K562 (cell line): ENCODE results near the gene YJEFN3. TPM values are rescaled to one million over a fixed set of nuclear protein-coding genes. Genes with fewer than 3 reads are reported as not detected.

Source experiments
- NR1H2 ChIP-seq: sonication (generic); formaldehyde crosslinking; IDR thresholded peaks from 2 replicates; pipeline ENCODE4 v1.4.0; 2020; ENCODE audit warnings: mild to moderate bottlenecking, missing genetic modification reagents
- ZNF561 ChIP-seq: fragments of 450-650 bp; formaldehyde crosslinking; conservative IDR thresholded peaks from 2 replicates; pipeline ENCODE4 v1.4.0; 2020; ENCODE audit warnings: mild to moderate bottlenecking, moderate library complexity
- polyA plus RNA-seq, 8 experiments: library from polyadenylated mRNA; depleted of rRNA in 4 of 8; stranded (reverse) in 5 of 8; unstranded in 3 of 8; fragments of >200 nt; fragmentation: Nextera tagmentation in 2 of 8; fragmentation: Illumina TruSeq in 1 of 8; extraction: Ambion mirVana in 2 of 8; extraction: Trizol in 1 of 8; gene quantifications; 2 replicates each; pipeline versions ENCODE4 v1.2.1 to v1.2.3, GENCODE V29; 2011 to 2014; ENCODE audit warnings: inconsistent platforms in 1 of 8, missing spikeins in 1 of 8
- total RNA-seq, 7 experiments: library from RNA; depleted of rRNA in 6 of 7; stranded (reverse); fragments of >200 nt in 6 of 7; fragmentation: Illumina TruSeq in 2 of 7; extraction: Trizol in 2 of 7; gene quantifications; 2 replicates each; pipeline versions ENCODE4 v1.2.1 to v1.2.3, GENCODE V29; 2011 to 2021; ENCODE audit warnings: low replicate concordance in 1 of 7
- TF ChIP-seq, protein P1 (sequence below): fragments of 450-650 bp; IDR thresholded peaks from 2 replicates; pipeline ENCODE4 v1.6.1; 2016; ENCODE audit warnings: mild to moderate bottlenecking, moderate library complexity
- TF ChIP-seq, protein P2 (sequence below): fragments of 250-450 bp; sonication (Bioruptor Pico); IDR thresholded peaks from 2 replicates; pipeline ENCODE4 v1.4.0; 2020; ENCODE audit warnings: mild to moderate bottlenecking
- TF ChIP-seq, protein P3 (sequence below), 2 experiments: IDR thresholded peaks; 2 replicates each; pipeline ENCODE4 v1.6.1; 2011; ENCODE audit warnings: borderline replicate concordance in 1 of 2, control low read depth in 1 of 2, low read depth in 1 of 2, low read length in 1 of 2, mild to moderate bottlenecking in 1 of 2, mixed read lengths in 1 of 2, moderate library complexity in 1 of 2; ENCODE audit not compliant: insufficient read depth in 1 of 2, insufficient read length in 1 of 2, poor library complexity in 1 of 2, severe bottlenecking in 1 of 2; ENCODE audit errors: extremely low read depth in 1 of 2

Gene YJEFN3
- total and polyA plus RNA-seq, 9 of the 15 experiments (the other 6 are each of a cell fraction or from before 2014, with no cell fraction given): 0.04 to 5.8 (median 1.3) TPM; not detected in 1

DNA sequence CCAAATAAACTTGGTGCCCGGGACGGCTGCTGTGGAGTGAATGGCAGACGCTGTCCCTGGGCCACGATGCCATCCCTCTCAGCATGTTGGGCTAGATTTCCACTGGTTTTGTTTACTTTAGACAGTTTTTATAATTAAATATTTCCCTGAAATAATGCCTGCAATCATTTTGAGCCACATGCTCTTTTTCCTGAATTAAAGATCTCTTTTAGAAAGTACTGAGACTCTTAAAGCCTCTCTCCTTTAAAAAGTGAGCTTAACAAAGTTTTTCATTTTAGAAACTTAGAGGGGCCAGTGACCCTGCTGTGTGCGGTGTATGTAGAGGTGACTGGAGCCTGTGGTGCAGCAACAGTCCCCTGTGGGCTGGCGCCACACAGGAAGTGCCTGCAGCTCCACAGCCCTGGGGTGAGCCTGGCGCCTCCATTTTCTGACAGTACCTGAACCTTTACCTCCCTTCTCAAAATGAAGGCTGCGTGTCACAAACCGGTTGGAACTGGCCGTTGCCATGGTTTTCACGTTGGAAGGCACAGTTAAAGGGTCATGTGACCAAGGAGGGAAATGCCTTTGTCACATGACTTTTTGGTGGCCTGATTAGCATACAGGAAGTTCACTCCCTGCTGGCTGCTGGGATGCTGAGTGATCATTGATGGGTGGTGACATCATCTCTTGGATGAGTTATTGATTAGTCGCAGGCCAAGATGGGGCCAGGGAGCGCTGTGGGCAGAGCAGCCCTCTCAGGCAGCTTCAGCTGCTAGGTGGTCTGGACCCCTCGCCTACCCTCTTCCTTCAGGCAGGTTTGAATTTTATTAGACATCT is 39.6 kb upstream of the YJEFN3 start (continued):
- TF ChIP-seq ZNF561 (no peak), NR1H2 (CRISPR knock-in tag) (no peak)
- TF ChIP-seq, protein P1, sequence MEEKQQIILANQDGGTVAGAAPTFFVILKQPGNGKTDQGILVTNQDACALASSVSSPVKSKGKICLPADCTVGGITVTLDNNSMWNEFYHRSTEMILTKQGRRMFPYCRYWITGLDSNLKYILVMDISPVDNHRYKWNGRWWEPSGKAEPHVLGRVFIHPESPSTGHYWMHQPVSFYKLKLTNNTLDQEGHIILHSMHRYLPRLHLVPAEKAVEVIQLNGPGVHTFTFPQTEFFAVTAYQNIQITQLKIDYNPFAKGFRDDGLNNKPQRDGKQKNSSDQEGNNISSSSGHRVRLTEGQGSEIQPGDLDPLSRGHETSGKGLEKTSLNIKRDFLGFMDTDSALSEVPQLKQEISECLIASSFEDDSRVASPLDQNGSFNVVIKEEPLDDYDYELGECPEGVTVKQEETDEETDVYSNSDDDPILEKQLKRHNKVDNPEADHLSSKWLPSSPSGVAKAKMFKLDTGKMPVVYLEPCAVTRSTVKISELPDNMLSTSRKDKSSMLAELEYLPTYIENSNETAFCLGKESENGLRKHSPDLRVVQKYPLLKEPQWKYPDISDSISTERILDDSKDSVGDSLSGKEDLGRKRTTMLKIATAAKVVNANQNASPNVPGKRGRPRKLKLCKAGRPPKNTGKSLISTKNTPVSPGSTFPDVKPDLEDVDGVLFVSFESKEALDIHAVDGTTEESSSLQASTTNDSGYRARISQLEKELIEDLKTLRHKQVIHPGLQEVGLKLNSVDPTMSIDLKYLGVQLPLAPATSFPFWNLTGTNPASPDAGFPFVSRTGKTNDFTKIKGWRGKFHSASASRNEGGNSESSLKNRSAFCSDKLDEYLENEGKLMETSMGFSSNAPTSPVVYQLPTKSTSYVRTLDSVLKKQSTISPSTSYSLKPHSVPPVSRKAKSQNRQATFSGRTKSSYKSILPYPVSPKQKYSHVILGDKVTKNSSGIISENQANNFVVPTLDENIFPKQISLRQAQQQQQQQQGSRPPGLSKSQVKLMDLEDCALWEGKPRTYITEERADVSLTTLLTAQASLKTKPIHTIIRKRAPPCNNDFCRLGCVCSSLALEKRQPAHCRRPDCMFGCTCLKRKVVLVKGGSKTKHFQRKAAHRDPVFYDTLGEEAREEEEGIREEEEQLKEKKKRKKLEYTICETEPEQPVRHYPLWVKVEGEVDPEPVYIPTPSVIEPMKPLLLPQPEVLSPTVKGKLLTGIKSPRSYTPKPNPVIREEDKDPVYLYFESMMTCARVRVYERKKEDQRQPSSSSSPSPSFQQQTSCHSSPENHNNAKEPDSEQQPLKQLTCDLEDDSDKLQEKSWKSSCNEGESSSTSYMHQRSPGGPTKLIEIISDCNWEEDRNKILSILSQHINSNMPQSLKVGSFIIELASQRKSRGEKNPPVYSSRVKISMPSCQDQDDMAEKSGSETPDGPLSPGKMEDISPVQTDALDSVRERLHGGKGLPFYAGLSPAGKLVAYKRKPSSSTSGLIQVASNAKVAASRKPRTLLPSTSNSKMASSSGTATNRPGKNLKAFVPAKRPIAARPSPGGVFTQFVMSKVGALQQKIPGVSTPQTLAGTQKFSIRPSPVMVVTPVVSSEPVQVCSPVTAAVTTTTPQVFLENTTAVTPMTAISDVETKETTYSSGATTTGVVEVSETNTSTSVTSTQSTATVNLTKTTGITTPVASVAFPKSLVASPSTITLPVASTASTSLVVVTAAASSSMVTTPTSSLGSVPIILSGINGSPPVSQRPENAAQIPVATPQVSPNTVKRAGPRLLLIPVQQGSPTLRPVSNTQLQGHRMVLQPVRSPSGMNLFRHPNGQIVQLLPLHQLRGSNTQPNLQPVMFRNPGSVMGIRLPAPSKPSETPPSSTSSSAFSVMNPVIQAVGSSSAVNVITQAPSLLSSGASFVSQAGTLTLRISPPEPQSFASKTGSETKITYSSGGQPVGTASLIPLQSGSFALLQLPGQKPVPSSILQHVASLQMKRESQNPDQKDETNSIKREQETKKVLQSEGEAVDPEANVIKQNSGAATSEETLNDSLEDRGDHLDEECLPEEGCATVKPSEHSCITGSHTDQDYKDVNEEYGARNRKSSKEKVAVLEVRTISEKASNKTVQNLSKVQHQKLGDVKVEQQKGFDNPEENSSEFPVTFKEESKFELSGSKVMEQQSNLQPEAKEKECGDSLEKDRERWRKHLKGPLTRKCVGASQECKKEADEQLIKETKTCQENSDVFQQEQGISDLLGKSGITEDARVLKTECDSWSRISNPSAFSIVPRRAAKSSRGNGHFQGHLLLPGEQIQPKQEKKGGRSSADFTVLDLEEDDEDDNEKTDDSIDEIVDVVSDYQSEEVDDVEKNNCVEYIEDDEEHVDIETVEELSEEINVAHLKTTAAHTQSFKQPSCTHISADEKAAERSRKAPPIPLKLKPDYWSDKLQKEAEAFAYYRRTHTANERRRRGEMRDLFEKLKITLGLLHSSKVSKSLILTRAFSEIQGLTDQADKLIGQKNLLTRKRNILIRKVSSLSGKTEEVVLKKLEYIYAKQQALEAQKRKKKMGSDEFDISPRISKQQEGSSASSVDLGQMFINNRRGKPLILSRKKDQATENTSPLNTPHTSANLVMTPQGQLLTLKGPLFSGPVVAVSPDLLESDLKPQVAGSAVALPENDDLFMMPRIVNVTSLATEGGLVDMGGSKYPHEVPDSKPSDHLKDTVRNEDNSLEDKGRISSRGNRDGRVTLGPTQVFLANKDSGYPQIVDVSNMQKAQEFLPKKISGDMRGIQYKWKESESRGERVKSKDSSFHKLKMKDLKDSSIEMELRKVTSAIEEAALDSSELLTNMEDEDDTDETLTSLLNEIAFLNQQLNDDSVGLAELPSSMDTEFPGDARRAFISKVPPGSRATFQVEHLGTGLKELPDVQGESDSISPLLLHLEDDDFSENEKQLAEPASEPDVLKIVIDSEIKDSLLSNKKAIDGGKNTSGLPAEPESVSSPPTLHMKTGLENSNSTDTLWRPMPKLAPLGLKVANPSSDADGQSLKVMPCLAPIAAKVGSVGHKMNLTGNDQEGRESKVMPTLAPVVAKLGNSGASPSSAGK: peak; percentile 67; the same call in 1 of the 2 replicates
- TF ChIP-seq, protein P2, sequence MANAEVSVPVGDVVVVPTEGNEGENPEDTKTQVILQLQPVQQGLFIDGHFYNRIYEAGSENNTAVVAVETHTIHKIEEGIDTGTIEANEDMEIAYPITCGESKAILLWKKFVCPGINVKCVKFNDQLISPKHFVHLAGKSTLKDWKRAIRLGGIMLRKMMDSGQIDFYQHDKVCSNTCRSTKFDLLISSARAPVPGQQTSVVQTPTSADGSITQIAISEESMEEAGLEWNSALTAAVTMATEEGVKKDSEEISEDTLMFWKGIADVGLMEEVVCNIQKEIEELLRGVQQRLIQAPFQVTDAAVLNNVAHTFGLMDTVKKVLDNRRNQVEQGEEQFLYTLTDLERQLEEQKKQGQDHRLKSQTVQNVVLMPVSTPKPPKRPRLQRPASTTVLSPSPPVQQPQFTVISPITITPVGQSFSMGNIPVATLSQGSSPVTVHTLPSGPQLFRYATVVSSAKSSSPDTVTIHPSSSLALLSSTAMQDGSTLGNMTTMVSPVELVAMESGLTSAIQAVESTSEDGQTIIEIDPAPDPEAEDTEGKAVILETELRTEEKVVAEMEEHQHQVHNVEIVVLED (CRISPR knock-in tag): peak; percentile 36; the same call in 1 of the 2 replicates
- TF ChIP-seq, protein P3, sequence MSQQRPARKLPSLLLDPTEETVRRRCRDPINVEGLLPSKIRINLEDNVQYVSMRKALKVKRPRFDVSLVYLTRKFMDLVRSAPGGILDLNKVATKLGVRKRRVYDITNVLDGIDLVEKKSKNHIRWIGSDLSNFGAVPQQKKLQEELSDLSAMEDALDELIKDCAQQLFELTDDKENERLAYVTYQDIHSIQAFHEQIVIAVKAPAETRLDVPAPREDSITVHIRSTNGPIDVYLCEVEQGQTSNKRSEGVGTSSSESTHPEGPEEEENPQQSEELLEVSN (IDR thresholded peaks at IDR 0.05; ENCODE audit: borderline replicate concordance in 1 of 2, extremely low read depth in 1 of 2, insufficient read depth in 1 of 2, insufficient read length in 1 of 2, low read depth in 1 of 2, low read length in 1 of 2, poor library complexity in 1 of 2, severe bottlenecking in 1 of 2): peak in 1 of 2 experiments; percentile 34
